ENCODE results near the gene CREBZF.

Gene CREBZF

DNA sequence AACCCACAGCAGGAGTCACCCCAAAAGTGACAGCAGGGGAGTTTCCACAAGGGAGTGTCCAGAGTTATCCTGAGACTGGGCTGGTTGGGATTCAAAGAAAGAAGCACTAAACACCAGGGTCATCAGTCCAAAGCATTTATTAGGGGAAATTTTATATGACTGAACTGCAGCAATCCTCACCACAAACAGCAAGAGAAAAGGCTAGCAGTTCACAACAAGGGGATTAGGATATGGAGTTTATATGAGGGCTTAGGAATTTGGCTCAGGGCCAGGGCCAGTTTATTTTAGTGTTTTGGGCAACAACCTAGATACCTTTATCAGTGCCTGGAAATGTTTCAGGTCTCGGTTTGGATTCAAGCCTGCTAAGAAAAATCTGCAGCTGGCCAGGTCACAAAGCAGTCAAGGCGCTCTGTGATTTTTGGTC lies 21.7 kb downstream of the CREBZF start:
- H3K4me2 ChIP-seq (ENCODE audit: low read length, poor library complexity, severe bottlenecking) = no peak overlapping the region
- no peak for DNase-seq
- no peak overlapping the region for H3K18ac ChIP-seq (ENCODE audit: low read depth in 1 of 2, low read length in 2 of 2)
- H2BK15ac ChIP-seq (ENCODE audit: low read depth, poor library complexity, severe bottlenecking) = no peak overlapping the region
- no peak overlapping the region for H2AFZ ChIP-seq (ENCODE audit: low read depth, low read length)
- no peak overlapping the region for H2BK5ac ChIP-seq (ENCODE audit: low read depth, low read length, poor library complexity, severe bottlenecking)
- no peak overlapping the region for H3K4me3 ChIP-seq (ENCODE audit: insufficient read depth in 1 of 2, low read depth in 1 of 2, low read length in 2 of 2)
- no peaks in the 10 kb centered on the region for H3K79me1 ChIP-seq (replicated peaks; ENCODE audit: low read length, poor library complexity, severe bottlenecking)
- no peak overlapping the region for H4K91ac ChIP-seq (ENCODE audit: low read length)
- peaks cover 0 to 7% of the 10 kb centered on the region in 2 experiments for H3K27me3 ChIP-seq (ENCODE audit: control insufficient read depth in 1 of 2, insufficient read depth in 1 of 2, low read length in 2 of 2)
- peaks cover 0 to 13% of the 10 kb centered on the region in 2 experiments for H3K36me3 ChIP-seq (ENCODE audit: control insufficient read depth in 1 of 2, insufficient read depth in 2 of 2, low read depth in 1 of 2, low read length in 2 of 2)
- H4K8ac ChIP-seq (ENCODE audit: low read length) = no peak overlapping the region
- WGBS = 83% methylated on average over 2 of the region's 2 CpGs
- H2BK120ac ChIP-seq (ENCODE audit: low read depth, low read length) = no peak overlapping the region
- H2BK12ac ChIP-seq (ENCODE audit: low read length in 2 of 2) = no peak overlapping the region
- no peak overlapping the region for H2AK5ac ChIP-seq (ENCODE audit: low read length, severe bottlenecking)
- no peak overlapping the region for H3K27ac ChIP-seq (ENCODE audit: low read length, poor library complexity, severe bottlenecking)
- no peak overlapping the region for H3K9ac ChIP-seq (ENCODE audit: low read length)
- no peak overlapping the region for H3K23ac ChIP-seq (ENCODE audit: low read length in 2 of 2)
- peaks cover 2% of the 10 kb centered on the region for H3K4me1 ChIP-seq (ENCODE audit: control insufficient read depth, insufficient read depth, low read depth, low read length)
- no peak overlapping the region for H3K4ac ChIP-seq (ENCODE audit: low read depth in 1 of 2, low read length in 2 of 2)
- no peak overlapping the region for H3K14ac ChIP-seq (ENCODE audit: low read length in 2 of 2)
- H3K9me3 ChIP-seq (ENCODE audit: control insufficient read depth, low read length) = no peaks in the 10 kb centered on the region

DNA sequence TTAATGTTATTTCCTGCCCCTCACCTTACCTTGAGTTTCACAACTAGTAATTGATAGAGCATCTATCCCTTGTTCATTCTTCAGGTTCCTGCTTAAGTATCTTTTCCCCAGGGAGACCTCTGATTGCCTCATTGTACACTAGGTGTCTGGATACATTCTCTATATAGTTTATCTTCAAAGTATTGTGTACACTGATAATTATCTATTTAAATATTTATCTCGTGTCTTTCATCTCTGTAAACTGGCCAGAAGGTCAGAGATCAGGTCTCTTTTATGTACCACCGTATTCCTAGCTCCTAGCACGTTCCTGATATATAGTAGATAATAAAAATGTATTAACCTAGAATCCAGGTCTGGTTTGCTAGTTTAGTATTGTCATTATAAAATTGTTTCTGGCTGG lies 30.2 kb downstream of the CREBZF start:
- no peak overlapping the region for H4K8ac ChIP-seq (ENCODE audit: low read length)
- H3K27ac ChIP-seq (ENCODE audit: low read length, poor library complexity, severe bottlenecking) = no peak overlapping the region
- H3K4me2 ChIP-seq (ENCODE audit: low read length, poor library complexity, severe bottlenecking) = no peak overlapping the region
- no peaks in the 10 kb centered on the region for H3K4me1 ChIP-seq (ENCODE audit: control insufficient read depth, insufficient read depth, low read depth, low read length)
- no CpG with 5 or more reads among the region's 3 CpGs for WGBS
- H3K4ac ChIP-seq (ENCODE audit: low read depth in 1 of 2, low read length in 2 of 2) = no peak overlapping the region
- H2AK5ac ChIP-seq (ENCODE audit: low read length, severe bottlenecking) = no peak overlapping the region
- H3K4me3 ChIP-seq (ENCODE audit: insufficient read depth in 1 of 2, low read depth in 1 of 2, low read length in 2 of 2) = no peak overlapping the region
- H3K79me1 ChIP-seq (replicated peaks; ENCODE audit: low read length, poor library complexity, severe bottlenecking) = peaks cover 6% of the 10 kb centered on the region
- no peaks in the 10 kb centered on the region for H3K9me3 ChIP-seq (ENCODE audit: control insufficient read depth, low read length)
- no peak overlapping the region for H3K23ac ChIP-seq (ENCODE audit: low read length in 2 of 2)
- peaks cover 6 to 71% of the 10 kb centered on the region in 2 experiments for H3K36me3 ChIP-seq (ENCODE audit: control insufficient read depth in 1 of 2, insufficient read depth in 2 of 2, low read depth in 1 of 2, low read length in 2 of 2)
- H2AFZ ChIP-seq (ENCODE audit: low read depth, low read length) = no peak overlapping the region
- DNase-seq = no peak
- H2BK15ac ChIP-seq (ENCODE audit: low read depth, poor library complexity, severe bottlenecking) = no peak overlapping the region
- no peak overlapping the region for H2BK12ac ChIP-seq (ENCODE audit: low read length in 2 of 2)
- H4K91ac ChIP-seq (ENCODE audit: low read length) = no peak overlapping the region
- H3K9ac ChIP-seq (ENCODE audit: low read length) = no peak overlapping the region
- no peak overlapping the region for H2BK5ac ChIP-seq (ENCODE audit: low read depth, low read length, poor library complexity, severe bottlenecking)
- H3K27me3 ChIP-seq (ENCODE audit: control insufficient read depth in 1 of 2, insufficient read depth in 1 of 2, low read length in 2 of 2) = no peaks in the 10 kb centered on the region
- no peak overlapping the region for H3K14ac ChIP-seq (ENCODE audit: low read length in 2 of 2)
- no peak overlapping the region for H3K18ac ChIP-seq (ENCODE audit: low read depth in 1 of 2, low read length in 2 of 2)
- no peak overlapping the region for H2BK120ac ChIP-seq (ENCODE audit: low read depth, low read length)

DNA sequence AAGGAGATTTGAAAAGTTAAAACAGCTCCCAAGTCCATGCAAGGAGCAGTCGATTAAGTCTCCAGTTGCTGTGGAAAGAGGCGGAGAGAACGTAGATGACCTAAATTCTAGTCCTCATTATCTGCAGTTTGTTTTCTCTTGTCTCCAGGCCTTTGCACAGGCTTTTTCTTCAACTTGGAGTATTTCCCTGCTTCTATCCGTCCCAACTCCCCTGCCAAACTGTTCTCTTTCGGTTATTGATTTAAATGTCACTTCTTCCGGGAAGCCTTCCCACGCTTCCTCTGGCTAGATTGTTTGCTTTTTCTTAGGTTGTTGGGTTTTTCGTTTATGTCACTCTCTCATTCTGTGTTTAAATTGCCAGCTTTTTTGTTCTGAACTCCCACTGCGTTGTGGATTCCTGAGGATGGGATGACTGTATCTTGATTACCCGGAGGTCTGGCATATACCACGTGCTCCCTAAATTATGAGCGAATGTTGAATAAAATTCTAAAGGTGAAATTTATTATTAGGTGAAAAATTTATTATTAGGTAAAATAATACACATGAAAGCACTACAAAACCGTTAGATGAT lies 36.1 kb downstream of the CREBZF start:
- no peak overlapping the region for H3K23ac ChIP-seq (ENCODE audit: low read length in 2 of 2)
- peaks cover 6% of the 10 kb centered on the region for H3K79me1 ChIP-seq (replicated peaks; ENCODE audit: low read length, poor library complexity, severe bottlenecking)
- H3K4me2 ChIP-seq (ENCODE audit: low read length, poor library complexity, severe bottlenecking) = peak overlapping the region; percentile 81
- no peak overlapping the region for H4K8ac ChIP-seq (ENCODE audit: low read length)
- H3K4ac ChIP-seq (ENCODE audit: low read depth in 1 of 2, low read length in 2 of 2) = peak overlapping the region in 1 of 2 experiments; percentile 80
- no peak overlapping the region for H2BK15ac ChIP-seq (ENCODE audit: low read depth, poor library complexity, severe bottlenecking)
- H3K9ac ChIP-seq (ENCODE audit: low read length) = peak overlapping the region; percentile 95
- H2AFZ ChIP-seq (ENCODE audit: low read depth, low read length) = peak overlapping the region; percentile 69
- no peak for DNase-seq
- H3K4me1 ChIP-seq (ENCODE audit: control insufficient read depth, insufficient read depth, low read depth, low read length) = no peaks in the 10 kb centered on the region
- no peaks in the 10 kb centered on the region for H3K27me3 ChIP-seq (ENCODE audit: control insufficient read depth in 1 of 2, insufficient read depth in 1 of 2, low read length in 2 of 2)
- peak overlapping the region; percentile 41 for H3K27ac ChIP-seq (ENCODE audit: low read length, poor library complexity, severe bottlenecking)
- H2AK5ac ChIP-seq (ENCODE audit: low read length, severe bottlenecking) = no peak overlapping the region
- H3K36me3 ChIP-seq (ENCODE audit: control insufficient read depth in 1 of 2, insufficient read depth in 2 of 2, low read depth in 1 of 2, low read length in 2 of 2) = peaks cover 2 to 16% of the 10 kb centered on the region in 2 experiments
- WGBS = 2% methylated on average over 10 of the region's 13 CpGs
- no peaks in the 10 kb centered on the region for H3K9me3 ChIP-seq (ENCODE audit: control insufficient read depth, low read length)
- H3K14ac ChIP-seq (ENCODE audit: low read length in 2 of 2) = no peak overlapping the region
- H2BK5ac ChIP-seq (ENCODE audit: low read depth, low read length, poor library complexity, severe bottlenecking) = no peak overlapping the region
- H4K91ac ChIP-seq (ENCODE audit: low read length) = no peak overlapping the region
- H3K18ac ChIP-seq (ENCODE audit: low read depth in 1 of 2, low read length in 2 of 2) = peak overlapping the region; percentile 57 to 62
- H3K4me3 ChIP-seq (ENCODE audit: insufficient read depth in 1 of 2, low read depth in 1 of 2, low read length in 2 of 2) = peak overlapping the region; percentile 64 to 95
- H2BK12ac ChIP-seq (ENCODE audit: low read length in 2 of 2) = no peak overlapping the region
- H2BK120ac ChIP-seq (ENCODE audit: low read depth, low read length) = no peak overlapping the region

DNA sequence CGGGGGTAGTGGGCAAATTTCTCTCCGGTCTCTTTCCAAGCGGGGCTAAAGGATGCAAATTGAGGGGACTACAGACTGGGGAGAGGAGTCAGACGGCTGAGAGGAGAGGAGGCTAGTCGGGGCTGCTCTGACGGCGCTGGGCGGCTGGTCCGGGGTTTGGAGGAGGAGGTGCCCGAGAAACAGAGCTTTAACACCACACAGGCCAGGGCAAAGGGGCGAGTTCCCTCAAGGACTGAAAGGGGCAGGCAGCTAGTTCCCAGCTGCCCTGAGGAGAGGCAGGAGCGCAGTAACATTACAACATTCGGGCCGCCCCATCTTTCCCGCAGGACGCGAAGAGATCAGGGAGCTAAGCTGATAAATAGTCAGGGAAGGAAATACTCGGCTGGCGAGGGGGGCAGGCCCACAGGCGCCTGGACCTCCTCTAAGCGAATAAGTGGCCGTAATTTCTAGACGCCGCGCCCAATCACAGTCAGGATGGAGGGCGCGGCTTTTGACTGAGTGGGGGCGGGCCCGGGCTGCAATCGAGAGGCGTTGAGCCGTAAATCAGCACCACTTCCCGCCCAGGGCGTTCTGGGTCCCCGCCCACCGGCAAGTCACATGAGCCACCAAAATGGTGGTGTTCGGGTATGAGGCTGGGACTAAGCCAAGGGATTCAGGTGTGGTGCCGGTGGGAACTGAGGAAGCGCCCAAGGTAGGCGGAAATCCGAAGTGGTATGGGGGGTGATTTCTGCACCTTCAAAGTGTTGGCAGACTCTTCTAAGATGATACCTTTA lies 36.7 kb downstream of the CREBZF start, which contains the start of gene TMEM126B:
TSS of gene TMEM126B (plus strand) at position 596 of the 773 bp plus-strand sequence. CDS start at position 611, 15 bp downstream.
- Histone ChIP-seq H2BK15ac (ENCODE audit: low read depth, poor library complexity, severe bottlenecking) (peak within 1 kb of the TSS; percentile 56), H3K4me2 (ENCODE audit: low read length, poor library complexity, severe bottlenecking) (peak within 1 kb of the TSS; percentile 82), H3K4me1 (ENCODE audit: control insufficient read depth, insufficient read depth, low read depth, low read length) (no peaks in the 10 kb centered on the region), H3K14ac (ENCODE audit: low read length in 2 of 2) (peak within 1 kb of the TSS in 1 of 2 experiments; percentile 41), H2BK120ac (ENCODE audit: low read depth, low read length) (no peak within 1 kb of the TSS), H3K9ac (ENCODE audit: low read length) (peak within 1 kb of the TSS; percentile 95), H2AFZ (ENCODE audit: low read depth, low read length) (peak within 1 kb of the TSS; percentile 69), H3K27ac (ENCODE audit: low read length, poor library complexity, severe bottlenecking) (peak within 1 kb of the TSS; percentile 83), H4K8ac (ENCODE audit: low read length) (peak within 1 kb of the TSS; percentile 76), H2BK5ac (ENCODE audit: low read depth, low read length, poor library complexity, severe bottlenecking) (no peak within 1 kb of the TSS), H2AK5ac (ENCODE audit: low read length, severe bottlenecking) (no peak within 1 kb of the TSS), H4K91ac (ENCODE audit: low read length) (peak within 1 kb of the TSS; percentile 65), H3K9me3 (ENCODE audit: control insufficient read depth, low read length) (no peaks in the 10 kb centered on the region), H3K23ac (ENCODE audit: low read length in 2 of 2) (no peak within 1 kb of the TSS), H3K27me3 (ENCODE audit: control insufficient read depth in 1 of 2, insufficient read depth in 1 of 2, low read length in 2 of 2) (no peaks in the 10 kb centered on the region), H3K36me3 (ENCODE audit: control insufficient read depth in 1 of 2, insufficient read depth in 2 of 2, low read depth in 1 of 2, low read length in 2 of 2) (peaks cover 2 to 15% of the 10 kb centered on the region in 2 experiments), H2BK12ac (ENCODE audit: low read length in 2 of 2) (peak within 1 kb of the TSS in 1 of 2 experiments; percentile 27), H3K18ac (ENCODE audit: low read depth in 1 of 2, low read length in 2 of 2) (peak within 1 kb of the TSS; percentile 72 to 86), H3K79me1 (replicated peaks; ENCODE audit: low read length, poor library complexity, severe bottlenecking) (peaks cover 6% of the 10 kb centered on the region), H3K4me3 (ENCODE audit: insufficient read depth in 1 of 2, low read depth in 1 of 2, low read length in 2 of 2) (peak within 1 kb of the TSS; percentile 64 to 95), H3K4ac (ENCODE audit: low read depth in 1 of 2, low read length in 2 of 2) (peak within 1 kb of the TSS in 1 of 2 experiments; percentile 80)
- DNase-seq = peak; percentile 98
- WGBS = under 1% methylated on average over 41 of the region's 41 CpGs

All from mesenchymal stem cell (in vitro differentiated cells and primary cell).